Astrocyte (in vitro differentiated cells and primary cell): Measurements from ENCODE around the gene MB. TPM values are rescaled to one million over a fixed set of nuclear protein-coding genes. Genes with fewer than 3 reads are reported as not detected.

ENCODE experiments used
- DNase-seq: peaks from one replicate; pipeline ENCODE4 v3.0.0-alpha.2; 2010; ENCODE audit warnings: low read depth
- FAIRE-seq: peaks from 2 replicates; lab custom pipeline; 2011; peaks lifted over from hg19 to GRCh38; lab: Jason Lieb, UNC
- H2AFZ ChIP-seq: 2 replicates; pipeline ENCODE4 v1.6.0; 2012; ENCODE audit warnings: low read depth, low read length, inconsistent platforms
- H3K27ac ChIP-seq: 2 replicates; pipeline ENCODE4 v1.5.1; 2011; ENCODE audit warnings: low read depth, low read length, inconsistent platforms
- H3K27me3 ChIP-seq: 2 replicates; pipeline ENCODE4 v1.6.0; 2011; ENCODE audit warnings: low read length, inconsistent platforms; ENCODE audit not compliant: insufficient read depth
- H3K36me3 ChIP-seq: 2 replicates; pipeline ENCODE4 v1.5.1; 2011; ENCODE audit warnings: low read length, inconsistent platforms; ENCODE audit not compliant: insufficient read depth
- H3K4me1 ChIP-seq: 2 replicates; pipeline ENCODE4 v1.5.1; 2011; ENCODE audit warnings: low read length, inconsistent platforms; ENCODE audit not compliant: insufficient read depth
- H3K4me2 ChIP-seq: 2 replicates; pipeline ENCODE4 v1.6.0; 2012; ENCODE audit warnings: low read length, inconsistent platforms
- H3K4me3 ChIP-seq: 2 replicates; pipeline ENCODE4 v1.5.1; 2011; ENCODE audit warnings: low read depth, mild to moderate bottlenecking, low read length, inconsistent platforms; ENCODE audit not compliant: insufficient read depth
- H3K79me2 ChIP-seq: 2 replicates; pipeline ENCODE4 v1.6.0; 2012; ENCODE audit warnings: mild to moderate bottlenecking, low read length, inconsistent platforms; ENCODE audit not compliant: insufficient read depth
- H3K9ac ChIP-seq: 2 replicates; pipeline ENCODE4 v1.6.0; 2012; ENCODE audit warnings: mild to moderate bottlenecking, low read length, inconsistent platforms
- H3K9me3 ChIP-seq: 2 replicates; pipeline ENCODE4 v1.5.1; 2012; ENCODE audit warnings: low read depth, mild to moderate bottlenecking, low read length, inconsistent platforms; ENCODE audit not compliant: insufficient read depth
- H4K20me1 ChIP-seq: 2 replicates; pipeline ENCODE4 v1.6.0; 2012; ENCODE audit warnings: low read length, inconsistent platforms; ENCODE audit not compliant: insufficient read depth
- H3K27ac Mint-ChIP-seq: one replicate; pipeline ENCODE4 v1.8.0; 2021; ENCODE audit warnings: mild to moderate bottlenecking, mixed read lengths; ENCODE audit not compliant: unreplicated experiment
- H3K27me3 Mint-ChIP-seq: one replicate; pipeline ENCODE4 v1.8.0; 2021; ENCODE audit warnings: low read depth, mixed read lengths; ENCODE audit not compliant: unreplicated experiment
- H3K36me3 Mint-ChIP-seq: one replicate; pipeline ENCODE4 v1.8.0; 2021; ENCODE audit warnings: low read depth, mixed read lengths; ENCODE audit not compliant: unreplicated experiment
- H3K4me1 Mint-ChIP-seq: one replicate; pipeline ENCODE4 v1.8.0; 2021; ENCODE audit warnings: low read depth, mixed read lengths; ENCODE audit not compliant: unreplicated experiment
- H3K4me3 Mint-ChIP-seq: one replicate; pipeline ENCODE4 v1.8.0; 2021; ENCODE audit warnings: mild to moderate bottlenecking, moderate library complexity, mixed read lengths; ENCODE audit not compliant: unreplicated experiment
- H3K9me3 Mint-ChIP-seq: one replicate; pipeline ENCODE4 v1.8.0; 2021; ENCODE audit warnings: mild to moderate bottlenecking, mixed read lengths; ENCODE audit not compliant: unreplicated experiment
- CTCF ChIP-seq: IDR thresholded peaks from 2 replicates; pipeline ENCODE4 v1.5.1; 2011; ENCODE audit warnings: low read depth, mild to moderate bottlenecking, inconsistent platforms, low read length, moderate library complexity; ENCODE audit not compliant: insufficient read depth
- EZH2 ChIP-seq: IDR thresholded peaks from 2 replicates; pipeline ENCODE4 v1.6.1; 2012; ENCODE audit warnings: mild to moderate bottlenecking, low read length, inconsistent platforms; ENCODE audit not compliant: insufficient read depth
- total RNA-seq: library from RNA; stranded (reverse); gene quantifications from 2 replicates; pipeline ENCODE4 v1.2.1, GENCODE V29; 2021

Gene MB
- total RNA-seq, 1 donor from 2014 or later: not detected

GRCh38 chr22:35570686-35571194 lies 46.4 kb downstream of the MB start:
- DNase-seq (no peak), FAIRE-seq (no peak)
- no peaks in the 10 kb centered on the region for H3K36me3 Mint-ChIP-seq
- Histone ChIP-seq H3K4me2 (no peak overlapping the region), H2AFZ (no peak overlapping the region), H3K4me3 (no peak overlapping the region), H3K27me3 (peaks cover 11% of the 10 kb centered on the region), H3K36me3 (no peaks in the 10 kb centered on the region), H3K4me1 (peaks cover 13% of the 10 kb centered on the region), H3K9me3 (no peaks in the 10 kb centered on the region), H4K20me1 (no peaks in the 10 kb centered on the region), H3K79me2 (no peaks in the 10 kb centered on the region), H3K9ac (no peak overlapping the region), H3K27ac (no peak overlapping the region)
- H3K4me3 Mint-ChIP-seq: no peak overlapping the region
- TF ChIP-seq EZH2 (no peak), CTCF (no peak)
- peaks cover 6% of the 10 kb centered on the region for H3K4me1 Mint-ChIP-seq
- H3K9me3 Mint-ChIP-seq: no peaks in the 10 kb centered on the region
- H3K27ac Mint-ChIP-seq: no peak overlapping the region
- peaks cover 32% of the 10 kb centered on the region for H3K27me3 Mint-ChIP-seq

GRCh38 chr22:35569916-35570315 lies 47.2 kb downstream of the MB start:
- Histone ChIP-seq H3K4me3 (no peak overlapping the region), H3K4me1 (peaks cover 13% of the 10 kb centered on the region), H2AFZ (no peak overlapping the region), H3K9me3 (no peaks in the 10 kb centered on the region), H3K27ac (no peak overlapping the region), H3K36me3 (no peaks in the 10 kb centered on the region), H4K20me1 (no peaks in the 10 kb centered on the region), H3K27me3 (peaks cover 11% of the 10 kb centered on the region), H3K4me2 (peak overlapping the region; percentile 44), H3K79me2 (no peaks in the 10 kb centered on the region), H3K9ac (no peak overlapping the region)
- peaks cover 6% of the 10 kb centered on the region for H3K4me1 Mint-ChIP-seq
- no peak for FAIRE-seq
- no peak overlapping the region for H3K27ac Mint-ChIP-seq
- TF ChIP-seq CTCF (no peak), EZH2 (no peak)
- peaks cover 30% of the 10 kb centered on the region for H3K27me3 Mint-ChIP-seq
- DNase-seq: no peak
- H3K4me3 Mint-ChIP-seq: no peak overlapping the region
- no peaks in the 10 kb centered on the region for H3K9me3 Mint-ChIP-seq
- H3K36me3 Mint-ChIP-seq: no peaks in the 10 kb centered on the region
